Measurements from ENCODE around the gene HLA-E. TPM values are rescaled to one million over a fixed set of nuclear protein-coding genes. Genes with fewer than 3 reads are reported as not detected.

HLA-E gene
- total and polyA plus RNA-seq, 5 donors from 2014 or later, result 1,662 to 2,677 (median 2,442) TPM

DNA sequence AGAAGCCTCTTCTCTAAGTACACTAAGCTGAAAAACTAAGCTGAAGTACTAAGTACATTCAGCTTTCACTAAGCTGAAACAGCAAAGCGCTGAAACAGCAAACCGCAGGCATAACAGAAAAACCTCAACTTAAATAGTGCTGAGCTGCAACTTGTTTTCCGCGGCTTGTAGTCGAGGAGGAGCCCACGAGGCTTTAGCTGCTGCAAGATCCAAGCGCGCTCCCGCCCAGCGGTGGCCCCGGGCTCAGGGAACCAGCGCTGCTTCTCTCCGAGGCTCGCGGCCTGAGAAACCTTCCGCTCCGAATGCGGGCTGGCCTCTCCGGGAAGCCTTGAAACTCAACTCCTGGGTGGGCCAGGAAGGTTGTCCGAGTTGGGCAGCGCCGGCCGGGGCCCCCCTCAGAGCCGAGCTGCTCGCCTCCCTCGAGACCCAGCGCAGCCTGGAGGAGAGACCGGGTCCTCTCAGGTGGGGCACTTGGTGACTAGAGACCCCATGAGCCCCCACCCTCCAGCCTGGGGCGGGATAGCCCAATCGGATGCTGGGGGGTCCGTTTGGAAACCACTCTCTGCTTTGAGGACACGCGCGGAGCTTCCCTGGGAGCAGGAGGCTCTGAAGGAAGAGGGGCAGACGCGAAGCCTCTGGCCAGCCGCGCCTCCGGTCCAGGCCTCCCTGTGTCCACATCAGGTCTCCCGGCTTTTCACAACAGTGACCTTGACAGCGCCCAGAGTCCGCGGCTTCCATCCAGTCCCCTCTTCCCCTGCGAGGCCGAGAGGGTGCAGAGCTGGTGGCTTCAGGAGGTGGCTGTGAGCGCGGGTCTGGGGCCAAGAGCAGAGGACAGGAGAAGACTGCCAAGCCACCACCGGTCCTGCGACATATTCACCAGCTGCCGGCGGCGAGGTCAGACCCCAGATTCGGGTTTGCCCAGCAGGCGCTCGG lies 38.1 kb upstream of the HLA-E start:
- no peak overlapping the region for H3K27ac ChIP-seq (ENCODE audit: insufficient read depth, low read length, poor library complexity, severe bottlenecking)
- peaks cover 39% of the 10 kb centered on the region for H3K4me1 ChIP-seq (ENCODE audit: control insufficient read depth, insufficient read depth, low read length, poor library complexity, severe bottlenecking)
- ATAC-seq (ENCODE audit: low read depth in 2 of 2) (peak; percentile 61 to 75), DNase-seq (peak; percentile 37 to 88 (median 68))
- no peaks in the 10 kb centered on the region for H3K36me3 Mint-ChIP-seq
- no peaks in the 10 kb centered on the region for H3K36me3 ChIP-seq (ENCODE audit: control insufficient read depth, insufficient read depth, low read length)
- no peaks in the 10 kb centered on the region for H3K9me3 ChIP-seq (ENCODE audit: control insufficient read depth in 2 of 2, low read length in 2 of 2)
- peak overlapping the region in 1 of 3 donors; percentile 5 for H3K27ac Mint-ChIP-seq
- H3K4me3 Mint-ChIP-seq, result peak overlapping the region; percentile 36 to 80 (median 74)
- H3K4me3 ChIP-seq (ENCODE audit: low read depth, low read length), result peak overlapping the region; percentile 73
- peaks cover 58% of the 10 kb centered on the region for H3K27me3 ChIP-seq (ENCODE audit: control insufficient read depth, insufficient read depth, low read length)
- peaks cover 89% of the 10 kb centered on the region for H3K27me3 Mint-ChIP-seq
- H3K4me1 Mint-ChIP-seq, result peaks cover 13 to 53% (median 28%) of the 10 kb centered on the region in 4 donors
- H3K9me3 Mint-ChIP-seq, result peaks cover 0 to 4% (median 0%) of the 10 kb centered on the region in 7 donors

GRCh38 chr6:30452736-30453507 lies 36.4 kb upstream of the HLA-E start:
- peaks cover 13 to 50% (median 28%) of the 10 kb centered on the region in 4 donors for H3K4me1 Mint-ChIP-seq

DNA sequence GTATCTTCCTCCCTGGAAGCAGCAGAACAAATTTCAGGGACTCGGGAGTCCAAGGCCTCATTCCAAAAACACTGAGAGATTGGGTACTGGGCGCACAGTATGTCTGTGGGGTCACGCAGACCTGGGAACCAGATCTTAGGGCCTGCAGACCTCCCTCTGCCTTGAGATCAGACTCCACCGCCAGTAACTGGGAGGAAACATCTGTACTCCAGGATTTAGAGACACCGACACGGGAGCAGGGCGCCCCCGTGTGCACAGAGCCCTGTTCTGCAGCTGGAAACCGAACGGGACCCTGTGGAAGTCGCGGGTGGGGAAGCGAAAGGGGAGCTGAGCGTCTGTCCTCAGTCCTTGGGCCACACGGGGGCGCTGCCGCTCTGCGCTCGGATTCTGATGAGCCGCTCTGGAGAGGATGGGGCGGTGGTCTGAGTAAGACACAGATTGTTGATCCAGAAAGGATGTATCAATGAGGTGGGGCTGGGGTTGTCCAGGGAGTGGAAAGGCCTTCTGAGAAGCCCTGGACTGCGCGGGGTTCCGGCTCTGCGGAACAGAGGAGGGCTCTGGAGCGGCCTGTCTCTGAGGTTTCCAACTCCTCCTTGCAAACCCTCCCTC lies 35.7 kb upstream of the HLA-E start:
- H3K4me1 ChIP-seq (ENCODE audit: control insufficient read depth, insufficient read depth, low read length, poor library complexity, severe bottlenecking), result peaks cover 39% of the 10 kb centered on the region
- H3K9me3 ChIP-seq (ENCODE audit: control insufficient read depth in 2 of 2, low read length in 2 of 2), result peaks cover under 1 to 3% of the 10 kb centered on the region in 2 experiments
- ATAC-seq (ENCODE audit: low read depth in 2 of 2), result peak; percentile 68 to 72
- peaks cover 50% of the 10 kb centered on the region for H3K27me3 ChIP-seq (ENCODE audit: control insufficient read depth, insufficient read depth, low read length)
- Mint-ChIP-seq H3K4me3 (peak overlapping the region in 3 of 4 donors; percentile 36 to 56 (median 46)), H3K27me3 (peaks cover 83% of the 10 kb centered on the region), H3K36me3 (no peaks in the 10 kb centered on the region), H3K9me3 (peaks cover 0 to 2% (median 0%) of the 10 kb centered on the region in 7 donors), H3K27ac (peak overlapping the region in 1 of 3 donors; percentile 48), H3K4me1 (peaks cover 13 to 48% (median 28%) of the 10 kb centered on the region in 4 donors)
- no peak overlapping the region for H3K27ac ChIP-seq (ENCODE audit: insufficient read depth, low read length, poor library complexity, severe bottlenecking)
- H3K4me3 ChIP-seq (ENCODE audit: low read depth, low read length), result peak overlapping the region; percentile 37
- no peaks in the 10 kb centered on the region for H3K36me3 ChIP-seq (ENCODE audit: control insufficient read depth, insufficient read depth, low read length)
- DNase-seq, result peak; percentile 75 to 83 (median 81)

More at GRCh38 chr6:30452736-30453507, 36.4 kb upstream of the HLA-E start:
- Histone ChIP-seq H3K9me3 (ENCODE audit: control insufficient read depth in 2 of 2, low read length in 2 of 2) (no peaks in the 10 kb centered on the region), H3K36me3 (ENCODE audit: control insufficient read depth, insufficient read depth, low read length) (no peaks in the 10 kb centered on the region), H3K4me1 (ENCODE audit: control insufficient read depth, insufficient read depth, low read length, poor library complexity, severe bottlenecking) (peaks cover 39% of the 10 kb centered on the region), H3K27me3 (ENCODE audit: control insufficient read depth, insufficient read depth, low read length) (peaks cover 51% of the 10 kb centered on the region), H3K27ac (ENCODE audit: insufficient read depth, low read length, poor library complexity, severe bottlenecking) (no peak overlapping the region), H3K4me3 (ENCODE audit: low read depth, low read length) (peak overlapping the region; percentile 37)
- H3K27me3 Mint-ChIP-seq, result peaks cover 83% of the 10 kb centered on the region
- H3K36me3 Mint-ChIP-seq, result no peaks in the 10 kb centered on the region
- H3K27ac Mint-ChIP-seq, result no peak overlapping the region
- peak overlapping the region; percentile 21 to 72 (median 54) for H3K4me3 Mint-ChIP-seq
- DNase-seq, result no peak
- ATAC-seq (ENCODE audit: low read depth in 2 of 2), result no peak
- peaks cover 0 to 2% (median 0%) of the 10 kb centered on the region in 7 donors for H3K9me3 Mint-ChIP-seq

DNA sequence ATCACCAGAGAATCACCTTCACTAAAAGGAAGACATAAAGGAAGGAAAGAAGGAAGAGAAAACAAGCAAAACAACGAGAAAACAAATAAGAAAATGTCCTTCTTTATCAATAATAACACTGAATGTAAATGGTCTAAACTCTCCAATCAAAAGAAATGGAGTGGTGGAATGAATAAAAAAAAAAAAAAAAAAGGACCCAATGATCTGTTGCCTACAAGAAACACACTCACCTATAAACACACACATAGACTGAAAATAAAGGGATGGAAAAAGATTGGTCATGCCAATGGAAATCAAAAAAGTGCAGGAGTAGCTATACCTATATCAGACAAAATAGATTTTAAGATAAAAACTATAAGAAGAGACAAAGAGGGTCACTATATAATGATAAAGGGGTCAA lies 30.2 kb upstream of the HLA-E start:
- peak overlapping the region in 1 of 3 donors; percentile 29 for H3K27ac Mint-ChIP-seq
- ATAC-seq (ENCODE audit: low read depth in 2 of 2) (no peak), DNase-seq (no peak)
- H3K27ac ChIP-seq (ENCODE audit: insufficient read depth, low read length, poor library complexity, severe bottlenecking), result no peak overlapping the region
- H3K4me3 ChIP-seq (ENCODE audit: low read depth, low read length), result no peak overlapping the region
- peaks cover 93% of the 10 kb centered on the region for H3K27me3 Mint-ChIP-seq
- H3K4me1 Mint-ChIP-seq, result peaks cover 11 to 23% (median 18%) of the 10 kb centered on the region in 4 donors
- peaks cover 0 to 10% (median 3%) of the 10 kb centered on the region in 7 donors for H3K9me3 Mint-ChIP-seq
- H3K4me3 Mint-ChIP-seq, result no peak overlapping the region
- peaks cover 18 to 24% of the 10 kb centered on the region in 2 experiments for H3K9me3 ChIP-seq (ENCODE audit: control insufficient read depth in 2 of 2, low read length in 2 of 2)
- H3K27me3 ChIP-seq (ENCODE audit: control insufficient read depth, insufficient read depth, low read length), result peaks cover 77% of the 10 kb centered on the region
- peaks cover 20% of the 10 kb centered on the region for H3K4me1 ChIP-seq (ENCODE audit: control insufficient read depth, insufficient read depth, low read length, poor library complexity, severe bottlenecking)
- H3K36me3 ChIP-seq (ENCODE audit: control insufficient read depth, insufficient read depth, low read length), result no peaks in the 10 kb centered on the region
- no peaks in the 10 kb centered on the region for H3K36me3 Mint-ChIP-seq

GRCh38 chr6:30461055-30461454 lies 28.3 kb upstream of the HLA-E start:
- Mint-ChIP-seq H3K4me1 (peaks cover 12 to 41% (median 25%) of the 10 kb centered on the region in 4 donors), H3K27me3 (peaks cover 94% of the 10 kb centered on the region), H3K27ac (no peak overlapping the region), H3K9me3 (peaks cover 0 to 10% (median 3%) of the 10 kb centered on the region in 7 donors), H3K4me3 (peak overlapping the region in 1 of 4 donors; percentile 26), H3K36me3 (no peaks in the 10 kb centered on the region)
- DNase-seq, result no peak
- no peak for ATAC-seq (ENCODE audit: low read depth in 2 of 2)
- no peak overlapping the region for H3K4me3 ChIP-seq (ENCODE audit: low read depth, low read length)
- peaks cover 77% of the 10 kb centered on the region for H3K27me3 ChIP-seq (ENCODE audit: control insufficient read depth, insufficient read depth, low read length)
- peaks cover 38% of the 10 kb centered on the region for H3K4me1 ChIP-seq (ENCODE audit: control insufficient read depth, insufficient read depth, low read length, poor library complexity, severe bottlenecking)
- H3K9me3 ChIP-seq (ENCODE audit: control insufficient read depth in 2 of 2, low read length in 2 of 2), result peaks cover 18 to 24% of the 10 kb centered on the region in 2 experiments
- H3K27ac ChIP-seq (ENCODE audit: insufficient read depth, low read length, poor library complexity, severe bottlenecking), result no peak overlapping the region
- H3K36me3 ChIP-seq (ENCODE audit: control insufficient read depth, insufficient read depth, low read length), result no peaks in the 10 kb centered on the region

- H3K36me3 Mint-ChIP-seq, result no peaks in the 10 kb centered on the region
- H3K27me3 Mint-ChIP-seq, result peaks cover 100% of the 10 kb centered on the region
- Histone ChIP-seq H3K4me1 (ENCODE audit: control insufficient read depth, insufficient read depth, low read length, poor library complexity, severe bottlenecking) (peaks cover 53% of the 10 kb centered on the region), H3K27me3 (ENCODE audit: control insufficient read depth, insufficient read depth, low read length) (peaks cover 79% of the 10 kb centered on the region), H3K4me3 (ENCODE audit: low read depth, low read length) (no peak overlapping the region), H3K9me3 (ENCODE audit: control insufficient read depth in 2 of 2, low read length in 2 of 2) (peaks cover 18 to 24% of the 10 kb centered on the region in 2 experiments), H3K27ac (ENCODE audit: insufficient read depth, low read length, poor library complexity, severe bottlenecking) (no peak overlapping the region), H3K36me3 (ENCODE audit: control insufficient read depth, insufficient read depth, low read length) (no peaks in the 10 kb centered on the region)
- H3K4me3 Mint-ChIP-seq, result peak overlapping the region in 2 of 4 donors; percentile 35 to 36
- peaks cover 0 to 13% (median 3%) of the 10 kb centered on the region in 7 donors for H3K9me3 Mint-ChIP-seq
- no peak for ATAC-seq (ENCODE audit: low read depth in 2 of 2)
- no peak for DNase-seq
- H3K4me1 Mint-ChIP-seq, result peaks cover 21 to 51% (median 33%) of the 10 kb centered on the region in 4 donors
- H3K27ac Mint-ChIP-seq, result no peak overlapping the region
These were observed 26.8 kb upstream of the HLA-E start for GRCh38 chr6:30462482-30462881.

DNA sequence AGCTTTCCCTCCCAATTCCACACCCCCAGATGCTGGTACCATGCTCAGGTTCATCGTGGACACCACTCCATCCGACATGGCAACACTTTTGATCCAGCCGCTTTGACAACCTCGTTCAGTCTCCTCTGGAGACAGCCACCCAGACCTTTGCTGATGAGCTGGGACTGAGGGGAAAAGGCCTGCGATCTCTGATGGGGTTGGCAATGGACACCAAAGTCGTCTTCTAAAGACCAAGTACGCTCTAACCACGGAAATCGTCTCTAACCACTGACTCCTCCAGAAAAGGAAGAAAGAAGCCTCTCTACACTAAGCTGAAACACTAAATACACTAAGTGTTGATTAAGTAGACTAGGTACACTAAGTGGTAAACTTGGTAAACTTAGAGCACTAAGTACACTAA lies 26.1 kb upstream of the HLA-E start:
- Mint-ChIP-seq H3K9me3 (peaks cover 0 to 13% (median 3%) of the 10 kb centered on the region in 7 donors), H3K36me3 (no peaks in the 10 kb centered on the region), H3K4me3 (peak overlapping the region; percentile 8 to 78 (median 66)), H3K4me1 (peaks cover 21 to 51% (median 33%) of the 10 kb centered on the region in 4 donors), H3K27ac (peak overlapping the region in 1 of 3 donors; percentile 65), H3K27me3 (peaks cover 99% of the 10 kb centered on the region)
- peaks cover 18 to 24% of the 10 kb centered on the region in 2 experiments for H3K9me3 ChIP-seq (ENCODE audit: control insufficient read depth in 2 of 2, low read length in 2 of 2)
- ATAC-seq (ENCODE audit: low read depth in 2 of 2) (no peak), DNase-seq (no peak)
- no peak overlapping the region for H3K27ac ChIP-seq (ENCODE audit: insufficient read depth, low read length, poor library complexity, severe bottlenecking)
- no peaks in the 10 kb centered on the region for H3K36me3 ChIP-seq (ENCODE audit: control insufficient read depth, insufficient read depth, low read length)
- peak overlapping the region; percentile 80 for H3K4me3 ChIP-seq (ENCODE audit: low read depth, low read length)
- H3K27me3 ChIP-seq (ENCODE audit: control insufficient read depth, insufficient read depth, low read length), result peaks cover 78% of the 10 kb centered on the region
- H3K4me1 ChIP-seq (ENCODE audit: control insufficient read depth, insufficient read depth, low read length, poor library complexity, severe bottlenecking), result peaks cover 54% of the 10 kb centered on the region

All from CD4-positive, CD25-positive, alpha-beta regulatory T cell (primary cell).